ENCODE measurements around the gene SCN11A.
"Not testable (repeated sequence)": the region's sequence is repeated elsewhere in the genome, so short reads cannot be mapped to it uniquely, and the experiment has no call there.

SCN11A gene

GRCh38 chr3:39064646-39065045 lies 12.9 kb upstream of the SCN11A start:
- no peak overlapping the region for H3K9ac ChIP-seq (ENCODE audit: low read length)
- H3K79me2 ChIP-seq (ENCODE audit: insufficient read depth, low read length), result peaks cover 4% of the 10 kb centered on the region; the same call in 1 of the 2 replicates
- H3K9me2 ChIP-seq (ENCODE audit: low read depth, low read length), result no peaks in the 10 kb centered on the region
- peak overlapping the region; percentile 54 for H3K27ac ChIP-seq (ENCODE audit: low read depth, low read length, poor library complexity, severe bottlenecking)
- H3K27me3 ChIP-seq (ENCODE audit: insufficient read depth, low read length), result no peaks in the 10 kb centered on the region
- peaks cover 30% of the 10 kb centered on the region; the same call in 1 of the 2 replicates for H3K36me3 ChIP-seq (ENCODE audit: insufficient read depth, low read length)
- no peaks in the 10 kb centered on the region for H4K20me1 ChIP-seq (ENCODE audit: insufficient read depth, low read length)
- no peak overlapping the region for H2AFZ ChIP-seq (ENCODE audit: low read length)
- H3K9me3 ChIP-seq (ENCODE audit: low read length), result no peaks in the 10 kb centered on the region
- no peak for TF ChIP-seq CTCF (IDR thresholded peaks at IDR 0.05; ENCODE audit: low read length)
- no peak for TF ChIP-seq EZH2 (IDR thresholded peaks at IDR 0.05; ENCODE audit: borderline replicate concordance, low read length)
- H3F3A ChIP-seq (ENCODE audit: insufficient read depth, low read length), result no peaks in the 10 kb centered on the region
- no peak overlapping the region for H3K4me2 ChIP-seq (ENCODE audit: low read length)
- H3K4me1 ChIP-seq (ENCODE audit: insufficient read depth, low read length, severe bottlenecking), result peaks cover 8% of the 10 kb centered on the region
- no peak overlapping the region for H3K4me3 ChIP-seq (ENCODE audit: low read depth, low read length, poor library complexity, severe bottlenecking)

GRCh38 chr3:39063143-39063542 lies 11.4 kb upstream of the SCN11A start:
- TF ChIP-seq CTCF (IDR thresholded peaks at IDR 0.05; ENCODE audit: low read length), result no peak
- no peak overlapping the region for H3K9ac ChIP-seq (ENCODE audit: low read length)
- no peak overlapping the region for H3K4me2 ChIP-seq (ENCODE audit: low read length)
- no peaks in the 10 kb centered on the region for H3F3A ChIP-seq (ENCODE audit: insufficient read depth, low read length)
- H3K27me3 ChIP-seq (ENCODE audit: insufficient read depth, low read length), result no peaks in the 10 kb centered on the region
- no peak overlapping the region for H3K27ac ChIP-seq (ENCODE audit: low read depth, low read length, poor library complexity, severe bottlenecking)
- no peak overlapping the region for H2AFZ ChIP-seq (ENCODE audit: low read length)
- peaks cover 19% of the 10 kb centered on the region; the same call in 1 of the 2 replicates for H3K36me3 ChIP-seq (ENCODE audit: insufficient read depth, low read length)
- H4K20me1 ChIP-seq (ENCODE audit: insufficient read depth, low read length), result no peaks in the 10 kb centered on the region
- H3K4me1 ChIP-seq (ENCODE audit: insufficient read depth, low read length, severe bottlenecking), result peaks cover 8% of the 10 kb centered on the region
- peaks cover 4% of the 10 kb centered on the region; the same call in 1 of the 2 replicates for H3K79me2 ChIP-seq (ENCODE audit: insufficient read depth, low read length)
- no peak overlapping the region for H3K4me3 ChIP-seq (ENCODE audit: low read depth, low read length, poor library complexity, severe bottlenecking)
- no peaks in the 10 kb centered on the region for H3K9me2 ChIP-seq (ENCODE audit: low read depth, low read length)
- H3K9me3 ChIP-seq (ENCODE audit: low read length), result no peaks in the 10 kb centered on the region

GRCh38 chr3:39062180-39062579 lies 10.4 kb upstream of the SCN11A start:
- peaks cover 7% of the 10 kb centered on the region for H3K79me2 ChIP-seq (ENCODE audit: insufficient read depth, low read length)
- peaks cover 8% of the 10 kb centered on the region for H3K4me1 ChIP-seq (ENCODE audit: insufficient read depth, low read length, severe bottlenecking)
- H3K9me3 ChIP-seq (ENCODE audit: low read length), result no peaks in the 10 kb centered on the region
- H3K4me3 ChIP-seq (ENCODE audit: low read depth, low read length, poor library complexity, severe bottlenecking), result no peak overlapping the region
- H2AFZ ChIP-seq (ENCODE audit: low read length), result no peak overlapping the region
- no peak overlapping the region for H3K9ac ChIP-seq (ENCODE audit: low read length)
- no peaks in the 10 kb centered on the region for H4K20me1 ChIP-seq (ENCODE audit: insufficient read depth, low read length)
- peaks cover 13% of the 10 kb centered on the region; the same call in 1 of the 2 replicates for H3K36me3 ChIP-seq (ENCODE audit: insufficient read depth, low read length)
- no peaks in the 10 kb centered on the region for H3F3A ChIP-seq (ENCODE audit: insufficient read depth, low read length)
- no peak overlapping the region for H3K27ac ChIP-seq (ENCODE audit: low read depth, low read length, poor library complexity, severe bottlenecking)
- no peaks in the 10 kb centered on the region for H3K9me2 ChIP-seq (ENCODE audit: low read depth, low read length)
- TF ChIP-seq EZH2 (IDR thresholded peaks at IDR 0.05; ENCODE audit: borderline replicate concordance, low read length) (no peak), CTCF (IDR thresholded peaks at IDR 0.05; ENCODE audit: low read length) (no peak)
- H3K4me2 ChIP-seq (ENCODE audit: low read length), result no peak overlapping the region
- no peaks in the 10 kb centered on the region for H3K27me3 ChIP-seq (ENCODE audit: insufficient read depth, low read length)

GRCh38 chr3:39061228-39061627 lies 9.5 kb upstream of the SCN11A start:
- H3K4me1 ChIP-seq (ENCODE audit: insufficient read depth, low read length, severe bottlenecking); H3K36me3 ChIP-seq (ENCODE audit: insufficient read depth, low read length); H3K9me3 ChIP-seq (ENCODE audit: low read length); H3K9me2 ChIP-seq (ENCODE audit: low read depth, low read length); H3K27ac ChIP-seq (ENCODE audit: low read depth, low read length, poor library complexity, severe bottlenecking); H3K27me3 ChIP-seq (ENCODE audit: insufficient read depth, low read length); H3F3A ChIP-seq (ENCODE audit: insufficient read depth, low read length); H3K9ac ChIP-seq (ENCODE audit: low read length); H3K4me2 ChIP-seq (ENCODE audit: low read length); H4K20me1 ChIP-seq (ENCODE audit: insufficient read depth, low read length); H2AFZ ChIP-seq (ENCODE audit: low read length); H3K4me3 ChIP-seq (ENCODE audit: low read depth, low read length, poor library complexity, severe bottlenecking): not testable (repeated sequence)
- peaks cover 11% of the 10 kb centered on the region for H3K79me2 ChIP-seq (ENCODE audit: insufficient read depth, low read length)

Data from OCI-LY1 (cell line).